Retinal pigment epithelial cell (primary cell): ENCODE data around the gene UCP2.

Experiments used
- DNase-seq: peaks from one replicate; pipeline ENCODE4 v3.0.0-alpha.2; 2010; ENCODE audit warnings: low read depth
- H3K4me3 ChIP-seq: 2 replicates; pipeline ENCODE4 v1.5.1; 2011; ENCODE audit warnings: mild to moderate bottlenecking, low read length, control low read depth, moderate library complexity
- TF ChIP-seq, protein P1 (sequence below): conservative IDR thresholded peaks from 2 replicates; pipeline ENCODE4 v1.5.1; 2011; ENCODE audit warnings: low read depth, low read length, control low read depth, inconsistent platforms

Gene UCP2

DNA sequence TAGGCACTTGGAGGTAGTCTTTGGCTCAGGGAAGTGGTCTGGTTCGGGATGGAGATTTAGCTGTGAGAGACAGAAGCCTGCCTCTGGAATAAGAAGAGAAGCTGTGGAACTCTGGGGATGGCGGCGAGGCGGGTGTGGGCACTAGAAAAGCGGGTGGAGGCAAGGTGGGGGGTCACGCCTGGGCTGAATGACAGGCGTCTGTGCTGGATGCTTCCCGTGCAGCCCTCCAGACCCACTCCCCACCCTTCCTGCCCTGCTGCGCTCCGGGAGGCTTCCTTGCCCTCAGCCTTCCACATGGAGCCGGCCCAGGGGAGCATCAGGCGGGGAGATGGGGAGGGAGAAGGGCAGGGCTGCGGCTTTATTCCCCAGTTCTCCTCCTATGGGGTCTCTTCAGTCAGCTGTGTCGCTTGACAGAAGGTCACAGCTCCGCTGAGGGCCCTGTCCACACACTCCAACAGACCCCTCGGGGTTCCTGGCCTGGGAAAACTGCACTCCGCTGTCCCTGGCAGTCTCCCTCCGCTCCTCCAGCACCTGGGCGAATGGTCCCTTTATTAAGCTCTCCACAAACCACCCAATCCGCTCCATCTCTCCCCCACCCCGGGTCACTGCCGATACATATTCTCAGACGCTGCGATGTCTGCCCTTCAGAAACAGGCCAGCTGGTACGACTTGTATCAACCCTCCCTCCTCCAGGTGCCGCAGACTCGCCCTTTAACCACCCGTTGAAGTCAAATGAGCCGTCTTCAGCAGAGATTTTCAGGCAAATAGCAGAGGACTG, 25.6 kb downstream of the UCP2 start:
- DNase-seq: no peak
- H3K4me3 ChIP-seq: no peak overlapping the region
- TF ChIP-seq, protein P1, sequence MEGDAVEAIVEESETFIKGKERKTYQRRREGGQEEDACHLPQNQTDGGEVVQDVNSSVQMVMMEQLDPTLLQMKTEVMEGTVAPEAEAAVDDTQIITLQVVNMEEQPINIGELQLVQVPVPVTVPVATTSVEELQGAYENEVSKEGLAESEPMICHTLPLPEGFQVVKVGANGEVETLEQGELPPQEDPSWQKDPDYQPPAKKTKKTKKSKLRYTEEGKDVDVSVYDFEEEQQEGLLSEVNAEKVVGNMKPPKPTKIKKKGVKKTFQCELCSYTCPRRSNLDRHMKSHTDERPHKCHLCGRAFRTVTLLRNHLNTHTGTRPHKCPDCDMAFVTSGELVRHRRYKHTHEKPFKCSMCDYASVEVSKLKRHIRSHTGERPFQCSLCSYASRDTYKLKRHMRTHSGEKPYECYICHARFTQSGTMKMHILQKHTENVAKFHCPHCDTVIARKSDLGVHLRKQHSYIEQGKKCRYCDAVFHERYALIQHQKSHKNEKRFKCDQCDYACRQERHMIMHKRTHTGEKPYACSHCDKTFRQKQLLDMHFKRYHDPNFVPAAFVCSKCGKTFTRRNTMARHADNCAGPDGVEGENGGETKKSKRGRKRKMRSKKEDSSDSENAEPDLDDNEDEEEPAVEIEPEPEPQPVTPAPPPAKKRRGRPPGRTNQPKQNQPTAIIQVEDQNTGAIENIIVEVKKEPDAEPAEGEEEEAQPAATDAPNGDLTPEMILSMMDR: no peak

GRCh38 chr11:73951797-73952196, 30.8 kb downstream of the UCP2 start:
- TF ChIP-seq, protein P1: no peak
- no peak overlapping the region for H3K4me3 ChIP-seq
- no peak for DNase-seq

GRCh38 chr11:73950869-73951710, 31.6 kb downstream of the UCP2 start, which contains the start of gene DNAJB13:
TSS of gene DNAJB13 (plus strand) at chr11:73951026. CDS start at chr11:73951070, 44 bp downstream.
- no peak within 1 kb of the TSS for H3K4me3 ChIP-seq
- TF ChIP-seq, protein P1: no peak
- DNase-seq: no peak

- TF ChIP-seq, protein P1: no peak
- no peak overlapping the region for H3K4me3 ChIP-seq
These were observed 32.7 kb downstream of the UCP2 start for GRCh38 chr11:73949912-73950311.

GRCh38 chr11:73949246-73949645, 33.4 kb downstream of the UCP2 start:
- no peak for DNase-seq
- TF ChIP-seq, protein P1: no peak
- no peak overlapping the region for H3K4me3 ChIP-seq

More at GRCh38 chr11:73949912-73950311, 32.7 kb downstream of the UCP2 start:
- no peak for DNase-seq

DNA sequence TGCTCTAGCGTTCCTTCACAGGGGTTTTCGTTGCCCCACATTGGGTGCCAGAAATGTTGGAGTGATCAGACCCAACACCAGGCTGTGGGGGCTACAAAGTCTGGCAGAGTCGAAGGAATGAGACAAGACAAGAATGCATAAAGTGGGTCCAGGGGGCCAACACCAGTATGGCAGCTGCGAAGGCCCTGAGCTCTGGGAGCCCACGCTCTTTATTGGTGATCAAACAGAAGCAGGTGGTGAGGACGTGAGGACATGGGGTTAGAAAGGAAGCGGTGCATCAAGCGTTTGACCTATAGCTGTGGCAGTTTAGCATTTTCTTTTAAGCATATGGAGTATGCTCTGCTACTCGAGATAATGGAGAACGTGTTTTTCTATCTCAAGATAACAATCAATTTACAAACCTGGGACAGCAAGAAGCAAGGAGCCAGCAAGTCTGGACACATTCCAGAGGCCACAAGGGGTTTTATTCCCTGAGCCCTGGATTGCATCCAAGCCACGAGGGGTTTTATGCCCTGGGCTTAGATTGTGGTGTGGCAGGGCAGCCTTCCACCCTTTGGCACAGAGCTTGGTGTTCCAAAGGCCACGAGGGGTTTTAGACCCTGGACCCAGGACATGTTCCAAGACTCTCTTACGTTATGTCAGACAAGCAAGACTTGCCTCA, 35.7 kb downstream of the UCP2 start:
- DNase-seq: no peak
- H3K4me3 ChIP-seq: no peak overlapping the region
- TF ChIP-seq, protein P1: no peak
